Gastroesophageal sphincter (tissue), 3 donors: Measurements from ENCODE around the gene ZNF780B.

ENCODE experiments used
- CTCF ChIP-seq, 4 experiments: fragments of 200-600 bp in 2 of 4; fragments of 450-650 bp in 2 of 4; sonication (generic) in 1 of 4; IDR thresholded peaks; one replicate each; pipeline ENCODE4 v1.5.1; 2017 to 2019; ENCODE audit warnings: antibody characterized with exemption in 4 of 4, mild to moderate bottlenecking in 2 of 4, moderate library complexity in 2 of 4
- EP300 ChIP-seq: sonication (generic); formaldehyde crosslinking; IDR thresholded peaks from one replicate; pipeline ENCODE4 v1.6.1; 2017; ENCODE audit warnings: antibody characterized with exemption, mild to moderate bottlenecking
- POLR2A ChIP-seq, 2 donors: fragments of 450-650 bp; IDR thresholded peaks; one replicate each; pipeline ENCODE4 v1.6.1; 2017; ENCODE audit warnings: antibody characterized with exemption in 2 of 2, mild to moderate bottlenecking in 2 of 2, moderate library complexity in 1 of 2
- POLR2AphosphoS5 ChIP-seq: sonication (generic); formaldehyde crosslinking; IDR thresholded peaks from one replicate; pipeline ENCODE4 v1.6.1; 2017; ENCODE audit warnings: antibody characterized with exemption

GRCh38 chr19:40103600-40103999, 47.6 kb upstream of the ZNF780B start:
- TF ChIP-seq EP300, result no peak
- no peak for TF ChIP-seq CTCF (IDR thresholded peaks at IDR 0.05)
- no peak for TF ChIP-seq POLR2AphosphoS5
- TF ChIP-seq POLR2A (IDR thresholded peaks at IDR 0.05), result no peak
